Fibroblast of lung (primary cell): ENCODE results near the gene METTL26.

ENCODE experiments used
- EZH2 ChIP-seq: IDR thresholded peaks from 2 replicates; pipeline ENCODE4 v1.5.1; 2012; ENCODE audit warnings: low read length, control low read depth, mild to moderate bottlenecking; ENCODE audit errors: missing control alignments
- TF ChIP-seq, protein P1 (sequence below), 2 donors: IDR thresholded peaks in 1 of 2; conservative IDR thresholded peaks in 1 of 2; 1 replicate in 1 of 2; 2 replicates in 1 of 2; pipeline ENCODE4 v1.5.1; 2011 to 2012; ENCODE audit warnings: low read length in 2 of 2, control low read depth in 1 of 2, inconsistent platforms in 1 of 2, low read depth in 1 of 2, mild to moderate bottlenecking in 1 of 2

DNA sequence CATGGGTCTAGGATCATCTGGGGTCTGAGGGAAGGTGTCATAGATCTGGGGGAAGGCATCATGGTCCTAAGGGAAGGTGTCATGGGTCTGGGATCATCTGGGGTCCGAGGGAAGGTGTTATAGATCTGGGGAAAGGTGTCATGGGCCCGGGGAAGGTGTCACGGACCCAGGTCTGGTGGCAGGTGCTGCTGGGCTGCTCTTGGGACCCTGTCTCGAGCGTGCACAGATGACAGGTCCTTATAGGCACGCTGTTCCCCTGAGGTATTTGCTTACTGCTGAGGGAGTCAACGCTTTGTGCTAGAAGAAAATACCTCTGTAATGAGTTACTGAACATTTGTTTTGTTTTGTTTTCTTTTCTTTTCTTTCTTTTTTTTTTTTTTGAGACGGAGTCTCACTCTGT is 44.9 kb downstream of the METTL26 start:
- TF ChIP-seq, protein P1, sequence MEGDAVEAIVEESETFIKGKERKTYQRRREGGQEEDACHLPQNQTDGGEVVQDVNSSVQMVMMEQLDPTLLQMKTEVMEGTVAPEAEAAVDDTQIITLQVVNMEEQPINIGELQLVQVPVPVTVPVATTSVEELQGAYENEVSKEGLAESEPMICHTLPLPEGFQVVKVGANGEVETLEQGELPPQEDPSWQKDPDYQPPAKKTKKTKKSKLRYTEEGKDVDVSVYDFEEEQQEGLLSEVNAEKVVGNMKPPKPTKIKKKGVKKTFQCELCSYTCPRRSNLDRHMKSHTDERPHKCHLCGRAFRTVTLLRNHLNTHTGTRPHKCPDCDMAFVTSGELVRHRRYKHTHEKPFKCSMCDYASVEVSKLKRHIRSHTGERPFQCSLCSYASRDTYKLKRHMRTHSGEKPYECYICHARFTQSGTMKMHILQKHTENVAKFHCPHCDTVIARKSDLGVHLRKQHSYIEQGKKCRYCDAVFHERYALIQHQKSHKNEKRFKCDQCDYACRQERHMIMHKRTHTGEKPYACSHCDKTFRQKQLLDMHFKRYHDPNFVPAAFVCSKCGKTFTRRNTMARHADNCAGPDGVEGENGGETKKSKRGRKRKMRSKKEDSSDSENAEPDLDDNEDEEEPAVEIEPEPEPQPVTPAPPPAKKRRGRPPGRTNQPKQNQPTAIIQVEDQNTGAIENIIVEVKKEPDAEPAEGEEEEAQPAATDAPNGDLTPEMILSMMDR (conservative IDR thresholded peaks at IDR 0.05 in 1 of 2, IDR thresholded peaks at IDR 0.05 in 1 of 2; ENCODE audit: low read depth in 1 of 2, low read length in 2 of 2) = no peak
- no peak for TF ChIP-seq EZH2
